GM12891 (cell line): ENCODE measurements around the gene DPEP1.

Source experiments
- DNase-seq: peaks from one replicate; pipeline ENCODE4 v3.0.0; 2011; ENCODE audit warnings: low spot score; ENCODE audit not compliant: insufficient read length
- FAIRE-seq: peaks from 2 replicates; lab custom pipeline; 2011; peaks lifted over from hg19 to GRCh38; lab: Jason Lieb, UNC
- PAX5 ChIP-seq: IDR thresholded peaks from 2 replicates; pipeline ENCODE4 v1.6.1; 2011; ENCODE audit warnings: low read length, moderate library complexity, mild to moderate bottlenecking; ENCODE audit not compliant: insufficient read depth, severe bottlenecking
- POLR2A ChIP-seq: IDR thresholded peaks from 2 replicates; pipeline ENCODE4 v1.6.1; 2011; ENCODE audit warnings: low read depth, low read length, control low read depth
- POLR2AphosphoS5 ChIP-seq: IDR thresholded peaks from 2 replicates; pipeline ENCODE4 v1.6.1; 2011; ENCODE audit warnings: low read depth, low read length, control low read depth
- POU2F2 ChIP-seq: IDR thresholded peaks from 2 replicates; pipeline ENCODE4 v1.6.1; 2011; ENCODE audit warnings: low read depth, mild to moderate bottlenecking, control low read depth, low read length, moderate library complexity
- SPI1 ChIP-seq: IDR thresholded peaks from 2 replicates; pipeline ENCODE4 v1.6.1; 2011; ENCODE audit warnings: low read depth, low read length, control low read depth
- TAF1 ChIP-seq: IDR thresholded peaks from 2 replicates; pipeline ENCODE4 v1.6.1; 2011; ENCODE audit warnings: low read depth, low read length, control low read depth

Gene DPEP1

GRCh38 chr16:89579351-89579750 is 34.1 kb upstream of the DPEP1 start:
- TF ChIP-seq SPI1 (no peak), TAF1 (no peak), PAX5 (no peak), POLR2A (no peak), POLR2AphosphoS5 (no peak), POU2F2 (no peak)
- FAIRE-seq (no peak), DNase-seq (no peak)

- TF ChIP-seq PAX5 (no peak), SPI1 (no peak), TAF1 (no peak), POLR2A (no peak), POLR2AphosphoS5 (no peak), POU2F2 (no peak)
- peak; percentile 47 for FAIRE-seq
- DNase-seq = no peak
Measured at GRCh38 chr16:89581045-89581695, 32.3 kb upstream of the DPEP1 start.

- FAIRE-seq (peak; percentile 84), DNase-seq (no peak)
- TF ChIP-seq POLR2AphosphoS5 (no peak), POU2F2 (no peak), PAX5 (no peak), TAF1 (no peak), POLR2A (no peak), SPI1 (no peak)
Measured at GRCh38 chr16:89581861-89582563, 31.4 kb upstream of the DPEP1 start.

GRCh38 chr16:89582614-89583196 is 30.7 kb upstream of the DPEP1 start:
- no peak for FAIRE-seq
- TF ChIP-seq TAF1 = no peak
- no peak for TF ChIP-seq SPI1
- TF ChIP-seq POLR2AphosphoS5 = no peak
- TF ChIP-seq POU2F2 = no peak
- no peak for TF ChIP-seq POLR2A
- no peak for TF ChIP-seq PAX5
- DNase-seq = no peak

GRCh38 chr16:89583197-89583894 is 30.1 kb upstream of the DPEP1 start:
- FAIRE-seq = no peak

GRCh38 chr16:89583895-89584644 is 29.4 kb upstream of the DPEP1 start:
- TF ChIP-seq POLR2A (no peak), SPI1 (no peak), PAX5 (no peak), POU2F2 (no peak), TAF1 (no peak), POLR2AphosphoS5 (no peak)
- DNase-seq = no peak
- no peak for FAIRE-seq

More at GRCh38 chr16:89583197-89583894, 30.1 kb upstream of the DPEP1 start:
- TF ChIP-seq TAF1 (no peak), POU2F2 (no peak), POLR2A (no peak), POLR2AphosphoS5 (no peak), SPI1 (no peak), PAX5 (no peak)
- DNase-seq = no peak

GRCh38 chr16:89584768-89585549 is 28.5 kb upstream of the DPEP1 start:
- FAIRE-seq (no peak), DNase-seq (no peak)
- no peak for TF ChIP-seq TAF1
- TF ChIP-seq POLR2AphosphoS5 = no peak
- no peak for TF ChIP-seq POU2F2
- TF ChIP-seq POLR2A = no peak
- no peak for TF ChIP-seq SPI1
- TF ChIP-seq PAX5 = no peak

- FAIRE-seq (no peak), DNase-seq (no peak)
- TF ChIP-seq PAX5 (no peak), SPI1 (no peak), POLR2A (no peak)
Measured at GRCh38 chr16:89586218-89586617, 27.2 kb upstream of the DPEP1 start.
